Breast epithelium (tissue), 4 donors: ENCODE data around the gene CENPS. TPM values are rescaled to one million over a fixed set of nuclear protein-coding genes. Genes with fewer than 3 reads are reported as not detected.
A peak's percentile ranks its signal among the peaks of the same experiment; 100 is the strongest.

Experiments used
- DNase-seq, 2 donors: peaks; one replicate each; pipeline ENCODE4 v3.0.0-alpha.2; 2019; ENCODE audit warnings: low spot score in 2 of 2
- H3K27ac ChIP-seq, 2 donors: fragments of 200-600 bp; sonication (generic) in 1 of 2; one replicate each; pipeline ENCODE4 v1.5.1; 2016 to 2019; ENCODE audit warnings: mild to moderate bottlenecking in 1 of 2
- H3K27me3 ChIP-seq, 2 donors: fragments of 200-600 bp; sonication (generic) in 1 of 2; one replicate each; pipeline versions ENCODE4 v1.5.1 to v1.6.0; 2017 to 2019; ENCODE audit warnings: control low read depth in 1 of 2, mild to moderate bottlenecking in 1 of 2
- H3K36me3 ChIP-seq: fragments of 200-600 bp; one replicate; pipeline ENCODE4 v1.5.1; 2019
- H3K4me1 ChIP-seq, 2 donors: fragments of 200-600 bp; sonication (generic); one replicate each; pipeline ENCODE4 v1.5.1; 2016 to 2019; ENCODE audit warnings: control low read depth in 1 of 2
- H3K4me3 ChIP-seq, 3 donors: fragments of 200-600 bp; sonication (generic); 1 replicate in 2 of 3; 2 replicates in 1 of 3; pipeline ENCODE4 v1.5.1; 2016 to 2019; ENCODE audit warnings: mild to moderate bottlenecking in 3 of 3, moderate library complexity in 2 of 3
- H3K9me3 ChIP-seq, 2 donors: fragments of 200-600 bp; sonication (generic) in 1 of 2; one replicate each; pipeline ENCODE4 v1.5.1; 2016 to 2019; ENCODE audit warnings: control low read depth in 1 of 2
- POLR2A ChIP-seq: fragments of 450-650 bp; IDR thresholded peaks from one replicate; pipeline ENCODE4 v1.6.1; 2016; ENCODE audit warnings: antibody characterized with exemption, mild to moderate bottlenecking, moderate library complexity
- POLR2AphosphoS5 ChIP-seq, 3 donors: sonication (generic); formaldehyde crosslinking; IDR thresholded peaks; one replicate each; pipeline ENCODE4 v1.6.1; 2017; ENCODE audit warnings: antibody characterized with exemption in 3 of 3
- intact Hi-C: fragments of 100-400 bp; cut with DNase I; formaldehyde crosslinking; loops from one replicate; pipeline ENCODE4 v1.15.1; 2023; ENCODE audit warnings: low total_unique reads
- total RNA-seq, 3 donors: library from RNA; depleted of rRNA; stranded (reverse); fragments of >200 nt; gene quantifications; one replicate each; pipeline ENCODE4 v1.1.0, GENCODE V29; 2016
- TF ChIP-seq, protein P1 (sequence below), 3 donors: fragments of 450-650 bp; IDR thresholded peaks; one replicate each; pipeline ENCODE4 v1.5.1; 2016 to 2017; ENCODE audit warnings: antibody characterized with exemption in 3 of 3, mild to moderate bottlenecking in 3 of 3, moderate library complexity in 3 of 3

The CENPS gene
- total RNA-seq, 3 donors from 2014 or later, result 5.9 to 8.8 (median 5.9) TPM

DNA sequence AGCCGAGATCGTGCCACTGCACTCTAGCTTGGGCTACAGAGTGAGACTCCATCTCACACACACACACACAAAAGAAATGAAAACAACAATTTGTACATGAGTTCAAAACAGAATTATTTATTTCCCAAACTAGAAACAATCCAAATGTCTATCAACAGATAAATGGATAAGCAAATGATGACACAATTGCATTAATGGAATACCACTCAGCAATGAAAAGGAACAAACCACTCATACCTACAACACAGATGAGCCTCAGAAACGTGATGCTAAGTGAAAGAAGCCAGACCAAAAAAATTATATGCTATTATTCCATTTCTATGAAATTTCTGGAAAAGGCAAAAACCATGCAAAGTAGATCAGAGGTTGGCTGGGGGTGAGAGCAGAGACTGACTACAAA, 33.4 kb upstream of the CENPS start:
- peaks cover 0 to 6% of the 10 kb centered on the region in 2 donors for H3K9me3 ChIP-seq
- no peaks in the 10 kb centered on the region for H3K36me3 ChIP-seq
- peaks cover 0 to 6% of the 10 kb centered on the region in 2 donors for H3K4me1 ChIP-seq
- TF ChIP-seq, protein P1, sequence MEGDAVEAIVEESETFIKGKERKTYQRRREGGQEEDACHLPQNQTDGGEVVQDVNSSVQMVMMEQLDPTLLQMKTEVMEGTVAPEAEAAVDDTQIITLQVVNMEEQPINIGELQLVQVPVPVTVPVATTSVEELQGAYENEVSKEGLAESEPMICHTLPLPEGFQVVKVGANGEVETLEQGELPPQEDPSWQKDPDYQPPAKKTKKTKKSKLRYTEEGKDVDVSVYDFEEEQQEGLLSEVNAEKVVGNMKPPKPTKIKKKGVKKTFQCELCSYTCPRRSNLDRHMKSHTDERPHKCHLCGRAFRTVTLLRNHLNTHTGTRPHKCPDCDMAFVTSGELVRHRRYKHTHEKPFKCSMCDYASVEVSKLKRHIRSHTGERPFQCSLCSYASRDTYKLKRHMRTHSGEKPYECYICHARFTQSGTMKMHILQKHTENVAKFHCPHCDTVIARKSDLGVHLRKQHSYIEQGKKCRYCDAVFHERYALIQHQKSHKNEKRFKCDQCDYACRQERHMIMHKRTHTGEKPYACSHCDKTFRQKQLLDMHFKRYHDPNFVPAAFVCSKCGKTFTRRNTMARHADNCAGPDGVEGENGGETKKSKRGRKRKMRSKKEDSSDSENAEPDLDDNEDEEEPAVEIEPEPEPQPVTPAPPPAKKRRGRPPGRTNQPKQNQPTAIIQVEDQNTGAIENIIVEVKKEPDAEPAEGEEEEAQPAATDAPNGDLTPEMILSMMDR (IDR thresholded peaks at IDR 0.05), result no peak
- TF ChIP-seq POLR2AphosphoS5 (IDR thresholded peaks at IDR 0.05) (no peak), POLR2A (no peak)
- H3K27ac ChIP-seq, result no peak overlapping the region
- H3K4me3 ChIP-seq, result no peak overlapping the region
- no peaks in the 10 kb centered on the region for H3K27me3 ChIP-seq
- DNase-seq, result no peak
- intact Hi-C loops, result no loop called here

DNA sequence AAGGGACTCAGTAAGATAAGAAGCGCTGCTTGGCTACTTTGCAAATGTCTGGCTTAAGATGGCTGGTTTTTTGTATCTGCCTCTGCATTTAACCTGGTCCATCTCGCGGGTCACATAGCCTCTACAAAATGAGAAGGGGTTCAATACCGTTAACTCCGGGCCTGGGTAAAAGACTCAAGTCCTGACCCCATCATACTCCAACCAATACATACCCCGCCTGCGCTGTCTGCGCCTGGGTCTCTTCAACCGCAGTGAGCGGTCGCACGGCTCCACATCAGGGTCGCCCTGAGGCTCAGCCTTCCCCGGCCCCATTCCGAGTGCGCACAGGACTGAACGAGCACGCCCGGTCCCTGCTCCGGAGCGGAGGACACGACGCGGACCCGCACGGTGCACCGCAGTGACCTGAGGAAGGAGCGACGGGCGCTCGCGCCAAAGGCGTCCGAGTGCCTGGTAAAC, 31.9 kb upstream of the CENPS start:
- peaks cover 0 to 6% of the 10 kb centered on the region in 2 donors for H3K9me3 ChIP-seq
- H3K36me3 ChIP-seq, result no peaks in the 10 kb centered on the region
- peaks cover 0 to 6% of the 10 kb centered on the region in 2 donors for H3K4me1 ChIP-seq
- intact Hi-C loops, result no loop called here
- peak overlapping the region; percentile 88 to 95 (median 93) for H3K4me3 ChIP-seq
- DNase-seq, result no peak
- no peaks in the 10 kb centered on the region for H3K27me3 ChIP-seq
- peak overlapping the region; percentile 82 to 92 for H3K27ac ChIP-seq
- TF ChIP-seq POLR2A (no peak), POLR2AphosphoS5 (IDR thresholded peaks at IDR 0.05) (no peak)
- TF ChIP-seq, protein P1 (IDR thresholded peaks at IDR 0.05), result no peak

DNA sequence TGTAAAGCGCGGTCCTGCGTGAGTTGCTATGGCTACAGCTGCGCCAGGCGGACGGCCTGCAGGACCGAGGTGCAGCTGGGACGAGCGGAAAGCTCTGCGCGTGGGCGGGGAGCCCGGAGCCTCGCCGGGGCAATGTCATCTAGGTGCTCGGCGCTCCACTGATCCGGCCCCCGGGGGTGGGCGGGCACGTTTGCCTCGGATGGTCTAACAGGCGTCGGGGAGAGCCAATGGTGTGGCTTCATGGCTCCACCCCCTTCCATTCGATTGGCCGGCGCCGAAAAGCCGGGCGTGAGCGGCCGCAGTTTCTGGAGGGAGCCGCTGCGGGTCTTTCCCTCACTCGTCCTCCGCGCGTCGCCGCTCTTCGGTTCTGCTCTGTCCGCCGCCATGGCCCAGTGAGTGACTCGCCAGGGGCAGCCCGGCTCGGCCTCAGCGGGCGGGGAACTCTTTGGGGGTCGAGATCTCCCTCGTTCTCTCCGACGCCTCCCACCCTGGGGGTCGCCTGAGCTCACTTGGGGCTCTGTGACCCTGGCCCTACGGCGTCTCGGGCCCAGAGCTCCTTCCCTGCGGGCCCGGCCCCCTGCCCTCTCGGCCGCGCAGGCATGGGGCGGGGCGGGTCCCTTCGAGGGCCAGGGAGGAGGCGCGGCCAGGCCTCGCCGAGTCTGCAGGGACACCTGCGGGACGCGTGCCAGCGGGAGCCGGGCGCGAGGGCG, 31.3 kb upstream of the CENPS start, which contains the start of gene PGD:
Gene PGD, plus strand, starts transcription at position 331 of the 710 bp plus-strand sequence. Its CDS starts 54 bp downstream, at position 385.
- TF ChIP-seq POLR2AphosphoS5 (IDR thresholded peaks at IDR 0.05) (peak in 2 of 3 donors; percentile 58 to 61), POLR2A (peak; percentile 60)
- TF ChIP-seq, protein P1 (IDR thresholded peaks at IDR 0.05), result no peak
- H3K4me3 ChIP-seq, result peak within 1 kb of the TSS; percentile 88 to 95 (median 93)
- peak within 1 kb of the TSS; percentile 82 to 92 for H3K27ac ChIP-seq
- H3K36me3 ChIP-seq, result no peaks in the 10 kb centered on the region
- H3K4me1 ChIP-seq, result peaks cover 0 to 6% of the 10 kb centered on the region in 2 donors
- H3K27me3 ChIP-seq, result no peaks in the 10 kb centered on the region
- DNase-seq, result peak; percentile 96 to 98
- intact Hi-C loops, result no loop called here
- H3K9me3 ChIP-seq, result peaks cover 0 to 6% of the 10 kb centered on the region in 2 donors

- no peaks in the 10 kb centered on the region for H3K9me3 ChIP-seq
- peaks cover 0 to 6% of the 10 kb centered on the region in 2 donors for H3K4me1 ChIP-seq
- peak overlapping the region; percentile 82 to 92 for H3K27ac ChIP-seq
- H3K36me3 ChIP-seq, result no peaks in the 10 kb centered on the region
- no peak for DNase-seq
- no peaks in the 10 kb centered on the region for H3K27me3 ChIP-seq
- TF ChIP-seq, protein P1 (IDR thresholded peaks at IDR 0.05), result no peak
- TF ChIP-seq POLR2AphosphoS5 (IDR thresholded peaks at IDR 0.05), result no peak
- TF ChIP-seq POLR2A, result no peak
- peak overlapping the region; percentile 88 to 95 (median 93) for H3K4me3 ChIP-seq
- intact Hi-C loops, result no loop called here
Observed at GRCh38 chr1:10399444-10399941, 30.7 kb upstream of the CENPS start.

GRCh38 chr1:10400013-10400412, 30.2 kb upstream of the CENPS start:
- Histone ChIP-seq H3K9me3 (no peaks in the 10 kb centered on the region), H3K4me1 (peaks cover 0 to 6% of the 10 kb centered on the region in 2 donors), H3K27me3 (no peaks in the 10 kb centered on the region), H3K27ac (peak overlapping the region; percentile 82 to 92), H3K36me3 (no peaks in the 10 kb centered on the region), H3K4me3 (peak overlapping the region; percentile 88 to 95 (median 93))
- intact Hi-C loops, result no loop called here
- no peak for DNase-seq
- TF ChIP-seq, protein P1 (IDR thresholded peaks at IDR 0.05), result no peak
- TF ChIP-seq POLR2A, result no peak
- TF ChIP-seq POLR2AphosphoS5 (IDR thresholded peaks at IDR 0.05), result no peak
